Stimulated activated naive CD8-positive, alpha-beta T cell treated with anti-CD3 and anti-CD28 coated beads, Interleukin-15, Interleukin-2, amounts not matched to agents 100 ng/mL and 50 ng/mL, for 24 hours (primary cell): ENCODE measurements around the gene VAC14.

Experiments used
- H3K27ac Mint-ChIP-seq: one replicate; pipeline ENCODE4 v1.8.0; 2021; ENCODE audit warnings: mild to moderate bottlenecking, mixed read lengths
- H3K27me3 Mint-ChIP-seq: one replicate; pipeline ENCODE4 v1.8.0; 2021; ENCODE audit warnings: mixed read lengths
- H3K36me3 Mint-ChIP-seq: one replicate; pipeline ENCODE4 v1.8.0; 2021; ENCODE audit warnings: low read depth, mixed read lengths
- H3K4me1 Mint-ChIP-seq: one replicate; pipeline ENCODE4 v1.8.0; 2021; ENCODE audit warnings: low read depth, mixed read lengths
- H3K4me3 Mint-ChIP-seq: one replicate; pipeline ENCODE4 v1.8.0; 2021; ENCODE audit warnings: mild to moderate bottlenecking, mixed read lengths
- H3K9me3 Mint-ChIP-seq: one replicate; pipeline ENCODE4 v1.8.0; 2021; ENCODE audit warnings: mixed read lengths

Gene VAC14

GRCh38 chr16:70793851-70794502 lies 7.0 kb downstream of the VAC14 start:
- H3K4me3 Mint-ChIP-seq, result no peak overlapping the region
- no peaks in the 10 kb centered on the region for H3K9me3 Mint-ChIP-seq
- peaks cover 7% of the 10 kb centered on the region for H3K4me1 Mint-ChIP-seq
- H3K27me3 Mint-ChIP-seq, result no peaks in the 10 kb centered on the region
- H3K27ac Mint-ChIP-seq, result no peak overlapping the region
- H3K36me3 Mint-ChIP-seq, result peaks cover 6% of the 10 kb centered on the region

- peaks cover 3% of the 10 kb centered on the region for H3K4me1 Mint-ChIP-seq
- H3K4me3 Mint-ChIP-seq, result no peak overlapping the region
- H3K27me3 Mint-ChIP-seq, result no peaks in the 10 kb centered on the region
- no peak overlapping the region for H3K27ac Mint-ChIP-seq
- H3K36me3 Mint-ChIP-seq, result no peaks in the 10 kb centered on the region
- no peaks in the 10 kb centered on the region for H3K9me3 Mint-ChIP-seq
These were observed 10.1 kb downstream of the VAC14 start for GRCh38 chr16:70790815-70791214.

- peaks cover 3% of the 10 kb centered on the region for H3K4me1 Mint-ChIP-seq
- H3K27me3 Mint-ChIP-seq, result no peaks in the 10 kb centered on the region
- H3K9me3 Mint-ChIP-seq, result no peaks in the 10 kb centered on the region
- no peak overlapping the region for H3K4me3 Mint-ChIP-seq
- H3K36me3 Mint-ChIP-seq, result no peaks in the 10 kb centered on the region
- no peak overlapping the region for H3K27ac Mint-ChIP-seq
These were observed 11.1 kb downstream of the VAC14 start for GRCh38 chr16:70789595-70790447.

GRCh38 chr16:70788668-70789594 lies 12.0 kb downstream of the VAC14 start:
- Mint-ChIP-seq H3K27me3 (no peaks in the 10 kb centered on the region), H3K36me3 (peaks cover 9% of the 10 kb centered on the region), H3K4me3 (no peak overlapping the region), H3K9me3 (no peaks in the 10 kb centered on the region), H3K4me1 (no peaks in the 10 kb centered on the region), H3K27ac (no peak overlapping the region)

GRCh38 chr16:70786020-70786755 lies 14.8 kb downstream of the VAC14 start:
- Mint-ChIP-seq H3K36me3 (peaks cover 34% of the 10 kb centered on the region), H3K4me1 (no peaks in the 10 kb centered on the region), H3K9me3 (no peaks in the 10 kb centered on the region), H3K27ac (no peak overlapping the region), H3K27me3 (no peaks in the 10 kb centered on the region), H3K4me3 (no peak overlapping the region)

- no peaks in the 10 kb centered on the region for H3K9me3 Mint-ChIP-seq
- no peak overlapping the region for H3K4me3 Mint-ChIP-seq
- H3K27me3 Mint-ChIP-seq, result no peaks in the 10 kb centered on the region
- H3K27ac Mint-ChIP-seq, result no peak overlapping the region
- no peaks in the 10 kb centered on the region for H3K4me1 Mint-ChIP-seq
- peaks cover 44% of the 10 kb centered on the region for H3K36me3 Mint-ChIP-seq
These were observed 16.0 kb downstream of the VAC14 start for GRCh38 chr16:70784692-70785555.

GRCh38 chr16:70782237-70782636 lies 18.7 kb downstream of the VAC14 start:
- H3K27ac Mint-ChIP-seq, result no peak overlapping the region
- peaks cover 64% of the 10 kb centered on the region for H3K36me3 Mint-ChIP-seq
- no peaks in the 10 kb centered on the region for H3K27me3 Mint-ChIP-seq
- H3K4me1 Mint-ChIP-seq, result no peaks in the 10 kb centered on the region
- no peaks in the 10 kb centered on the region for H3K9me3 Mint-ChIP-seq
- no peak overlapping the region for H3K4me3 Mint-ChIP-seq

- Mint-ChIP-seq H3K4me3 (no peak overlapping the region), H3K36me3 (peaks cover 67% of the 10 kb centered on the region), H3K9me3 (no peaks in the 10 kb centered on the region), H3K27me3 (no peaks in the 10 kb centered on the region), H3K4me1 (no peaks in the 10 kb centered on the region), H3K27ac (no peak overlapping the region)
These were observed 19.2 kb downstream of the VAC14 start for GRCh38 chr16:70781800-70782199.

GRCh38 chr16:70780546-70780945 lies 20.4 kb downstream of the VAC14 start:
- Mint-ChIP-seq H3K4me3 (no peak overlapping the region), H3K4me1 (no peaks in the 10 kb centered on the region), H3K9me3 (no peaks in the 10 kb centered on the region), H3K27ac (no peak overlapping the region), H3K27me3 (no peaks in the 10 kb centered on the region), H3K36me3 (peaks cover 67% of the 10 kb centered on the region)

GRCh38 chr16:70779361-70779760 lies 21.6 kb downstream of the VAC14 start:
- no peak overlapping the region for H3K4me3 Mint-ChIP-seq

GRCh38 chr16:70778901-70779309 lies 22.1 kb downstream of the VAC14 start:
- Mint-ChIP-seq H3K4me1 (no peaks in the 10 kb centered on the region), H3K27ac (no peak overlapping the region), H3K36me3 (peaks cover 63% of the 10 kb centered on the region)

More at GRCh38 chr16:70779361-70779760, 21.6 kb downstream of the VAC14 start:
- Mint-ChIP-seq H3K27me3 (no peaks in the 10 kb centered on the region), H3K27ac (no peak overlapping the region), H3K4me1 (no peaks in the 10 kb centered on the region), H3K36me3 (peaks cover 63% of the 10 kb centered on the region), H3K9me3 (no peaks in the 10 kb centered on the region)

GRCh38 chr16:70777973-70778406 lies 23.0 kb downstream of the VAC14 start:
- Mint-ChIP-seq H3K27me3 (no peaks in the 10 kb centered on the region), H3K4me1 (no peaks in the 10 kb centered on the region), H3K4me3 (no peak overlapping the region), H3K36me3 (peaks cover 65% of the 10 kb centered on the region), H3K27ac (no peak overlapping the region), H3K9me3 (no peaks in the 10 kb centered on the region)

More at GRCh38 chr16:70778901-70779309, 22.1 kb downstream of the VAC14 start:
- Mint-ChIP-seq H3K27me3 (no peaks in the 10 kb centered on the region), H3K4me3 (no peak overlapping the region), H3K9me3 (no peaks in the 10 kb centered on the region)

- peaks cover 64% of the 10 kb centered on the region for H3K36me3 Mint-ChIP-seq
- H3K27me3 Mint-ChIP-seq, result no peaks in the 10 kb centered on the region
- no peaks in the 10 kb centered on the region for H3K9me3 Mint-ChIP-seq
- H3K4me1 Mint-ChIP-seq, result no peaks in the 10 kb centered on the region
- H3K27ac Mint-ChIP-seq, result no peak overlapping the region
- H3K4me3 Mint-ChIP-seq, result no peak overlapping the region
These were observed 23.5 kb downstream of the VAC14 start for GRCh38 chr16:70777496-70777895.
